Kidney epithelial cell (primary cell): ENCODE data around the gene DPT. TPM values are rescaled to one million over a fixed set of nuclear protein-coding genes. Genes with fewer than 3 reads are reported as not detected.

Source experiments
- DNase-seq: peaks from one replicate; pipeline ENCODE4 v3.0.0-alpha.2; 2010; ENCODE audit warnings: low read depth
- H3K27me3 ChIP-seq: 2 replicates; pipeline ENCODE4 v1.6.0; 2011; ENCODE audit warnings: low read length; ENCODE audit not compliant: control insufficient read depth, insufficient read depth
- H3K36me3 ChIP-seq: 2 replicates; pipeline ENCODE4 v1.5.1; 2011; ENCODE audit warnings: low read length; ENCODE audit not compliant: control insufficient read depth, insufficient read depth
- H3K4me3 ChIP-seq: 2 replicates; pipeline ENCODE4 v1.5.1; 2011; ENCODE audit warnings: low read depth, mild to moderate bottlenecking, control low read depth, low read length
- total RNA-seq: library from RNA; depleted of rRNA; stranded (reverse); fragments of >200 nt; gene quantifications from 2 replicates; pipeline ENCODE4 v1.2.3, GENCODE V29; 2015
- TF ChIP-seq, protein P1 (sequence below): IDR thresholded peaks from 2 replicates; pipeline ENCODE4 v1.5.1; 2011; ENCODE audit warnings: mild to moderate bottlenecking, moderate library complexity, low read length, control low read depth, inconsistent platforms; ENCODE audit not compliant: insufficient read depth, poor library complexity, severe bottlenecking

The DPT gene
- total RNA-seq, 1 donor from 2014 or later: not detected

DNA sequence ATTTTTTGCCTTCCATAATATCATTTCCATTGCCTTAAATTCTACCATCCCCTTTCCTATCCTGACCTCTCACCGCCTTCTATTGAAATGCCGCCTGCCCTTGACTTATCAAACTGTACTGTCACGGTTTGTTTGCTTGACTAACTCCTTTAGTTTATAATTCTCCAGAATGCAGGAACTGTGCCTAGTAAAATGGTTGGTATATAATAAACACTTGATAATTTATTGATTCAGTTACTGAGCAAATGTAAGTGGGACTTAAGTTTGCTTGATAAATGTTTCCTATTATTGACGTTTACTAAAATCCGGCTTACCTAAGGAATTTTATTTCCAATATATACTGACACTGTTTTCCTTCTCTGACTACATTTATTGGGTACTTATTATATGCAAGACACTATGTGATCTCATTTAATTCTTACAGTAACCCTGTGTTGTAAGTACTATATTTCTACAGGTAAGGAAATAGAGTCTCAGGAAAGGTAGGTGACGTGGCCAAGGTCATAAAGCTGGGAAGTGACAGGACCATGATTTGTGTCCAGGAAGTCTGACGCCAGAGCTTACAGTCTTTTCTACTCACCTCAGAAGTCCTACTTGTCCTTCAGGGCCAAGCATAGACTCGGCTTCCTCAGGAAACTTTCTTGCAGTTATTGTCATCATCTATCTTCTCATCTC, 35.7 kb downstream of the DPT start:
- Histone ChIP-seq H3K4me3 (no peak overlapping the region), H3K27me3 (no peaks in the 10 kb centered on the region), H3K36me3 (no peaks in the 10 kb centered on the region)
- DNase-seq: no peak
- TF ChIP-seq, protein P1, sequence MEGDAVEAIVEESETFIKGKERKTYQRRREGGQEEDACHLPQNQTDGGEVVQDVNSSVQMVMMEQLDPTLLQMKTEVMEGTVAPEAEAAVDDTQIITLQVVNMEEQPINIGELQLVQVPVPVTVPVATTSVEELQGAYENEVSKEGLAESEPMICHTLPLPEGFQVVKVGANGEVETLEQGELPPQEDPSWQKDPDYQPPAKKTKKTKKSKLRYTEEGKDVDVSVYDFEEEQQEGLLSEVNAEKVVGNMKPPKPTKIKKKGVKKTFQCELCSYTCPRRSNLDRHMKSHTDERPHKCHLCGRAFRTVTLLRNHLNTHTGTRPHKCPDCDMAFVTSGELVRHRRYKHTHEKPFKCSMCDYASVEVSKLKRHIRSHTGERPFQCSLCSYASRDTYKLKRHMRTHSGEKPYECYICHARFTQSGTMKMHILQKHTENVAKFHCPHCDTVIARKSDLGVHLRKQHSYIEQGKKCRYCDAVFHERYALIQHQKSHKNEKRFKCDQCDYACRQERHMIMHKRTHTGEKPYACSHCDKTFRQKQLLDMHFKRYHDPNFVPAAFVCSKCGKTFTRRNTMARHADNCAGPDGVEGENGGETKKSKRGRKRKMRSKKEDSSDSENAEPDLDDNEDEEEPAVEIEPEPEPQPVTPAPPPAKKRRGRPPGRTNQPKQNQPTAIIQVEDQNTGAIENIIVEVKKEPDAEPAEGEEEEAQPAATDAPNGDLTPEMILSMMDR: no peak

DNA sequence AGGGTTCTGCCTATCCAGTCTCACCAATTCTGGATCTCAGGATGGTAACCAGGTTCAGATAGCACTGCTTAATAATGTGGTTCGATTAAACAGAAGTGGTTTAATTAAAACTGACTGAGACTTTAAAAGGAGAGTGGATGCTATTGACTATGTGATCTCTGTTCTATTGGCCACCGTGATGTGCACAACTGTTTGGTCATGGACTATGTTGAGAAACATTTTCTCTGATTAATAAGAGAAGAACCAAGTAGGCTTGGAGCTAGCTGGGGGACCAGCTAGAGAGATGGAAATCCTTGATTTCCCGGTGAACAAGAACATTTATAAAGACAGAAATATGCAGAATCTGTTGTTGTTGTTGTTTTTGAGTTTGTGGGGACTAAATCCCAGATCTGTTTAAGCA, 36.5 kb downstream of the DPT start:
- no peaks in the 10 kb centered on the region for H3K27me3 ChIP-seq
- H3K36me3 ChIP-seq: no peaks in the 10 kb centered on the region
- TF ChIP-seq, protein P1: no peak
- H3K4me3 ChIP-seq: no peak overlapping the region
- DNase-seq: no peak

- H3K36me3 ChIP-seq: no peaks in the 10 kb centered on the region
- no peak overlapping the region for H3K4me3 ChIP-seq
- TF ChIP-seq, protein P1: no peak
- H3K27me3 ChIP-seq: no peaks in the 10 kb centered on the region
- no peak for DNase-seq
Observed at GRCh38 chr1:168691541-168691940, 37.5 kb downstream of the DPT start.

DNA sequence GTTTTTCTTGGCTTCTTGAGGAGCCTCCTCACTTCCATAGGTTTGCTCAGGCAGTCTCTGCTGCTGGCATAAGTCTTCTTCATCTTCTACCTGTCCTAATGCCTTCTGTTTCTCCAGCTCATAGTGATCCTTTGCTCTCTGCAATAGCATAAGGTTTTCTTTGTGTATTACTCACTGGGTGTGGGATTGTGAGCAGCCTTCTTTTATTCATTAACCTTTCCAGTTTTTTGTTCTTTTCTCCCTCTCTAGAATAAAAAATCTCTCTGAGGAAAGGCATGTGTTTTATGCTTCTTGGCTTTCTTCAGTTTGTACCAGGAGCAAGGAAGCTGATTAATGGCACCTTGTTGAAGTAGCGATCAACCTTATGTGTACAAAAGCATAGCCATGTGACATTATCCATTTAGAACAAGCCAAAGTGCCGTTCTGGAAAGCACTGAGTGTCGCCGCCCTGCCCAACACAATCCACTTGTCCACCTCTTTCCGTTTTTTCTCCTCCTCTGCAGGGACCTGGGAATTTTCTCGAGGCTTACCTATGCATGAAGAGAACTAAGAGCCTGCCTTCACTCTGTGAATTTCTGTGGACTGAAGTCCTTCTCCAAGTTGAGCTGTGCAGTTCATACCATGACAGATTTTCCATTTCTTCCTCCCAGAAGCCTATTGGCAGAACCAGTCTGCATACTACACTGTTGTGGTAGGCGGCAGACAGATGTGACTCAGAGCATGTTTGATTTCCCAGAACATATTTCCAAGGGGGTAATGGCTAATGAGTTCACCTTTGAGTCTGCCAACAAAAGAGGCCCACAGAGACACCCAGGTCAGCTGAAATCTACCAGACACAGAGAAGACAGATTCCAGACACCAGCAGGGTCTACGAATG, 39.0 kb downstream of the DPT start:
- H3K4me3 ChIP-seq: no peak overlapping the region
- no peaks in the 10 kb centered on the region for H3K27me3 ChIP-seq
- TF ChIP-seq, protein P1: no peak
- no peaks in the 10 kb centered on the region for H3K36me3 ChIP-seq
- DNase-seq: peak; percentile 54

GRCh38 chr1:168689327-168689657, 39.7 kb downstream of the DPT start:
- no peaks in the 10 kb centered on the region for H3K36me3 ChIP-seq
- TF ChIP-seq, protein P1: no peak
- H3K4me3 ChIP-seq: no peak overlapping the region
- no peak for DNase-seq
- no peaks in the 10 kb centered on the region for H3K27me3 ChIP-seq
